HepG2 (cell line): ENCODE data around the gene ATL2.

Experiments used
- MAZ ChIP-seq, 2 experiments: sonication (generic) in 1 of 2; formaldehyde crosslinking in 1 of 2; IDR thresholded peaks; 2 replicates each; pipeline versions ENCODE4 v1.5.0 to v1.6.1; 2012 to 2020; ENCODE audit warnings: low read depth in 2 of 2, mild to moderate bottlenecking in 2 of 2, borderline replicate concordance in 1 of 2, improper control_type of control experiment in 1 of 2, low read length in 1 of 2, missing genetic modification reagents in 1 of 2, moderate library complexity in 1 of 2
- ZNF101 ChIP-seq: sonication (generic); formaldehyde crosslinking; IDR thresholded peaks from 2 replicates; pipeline ENCODE4 v1.4.0; 2020; ENCODE audit warnings: mild to moderate bottlenecking, low read depth, missing genetic modification reagents, borderline replicate concordance

DNA sequence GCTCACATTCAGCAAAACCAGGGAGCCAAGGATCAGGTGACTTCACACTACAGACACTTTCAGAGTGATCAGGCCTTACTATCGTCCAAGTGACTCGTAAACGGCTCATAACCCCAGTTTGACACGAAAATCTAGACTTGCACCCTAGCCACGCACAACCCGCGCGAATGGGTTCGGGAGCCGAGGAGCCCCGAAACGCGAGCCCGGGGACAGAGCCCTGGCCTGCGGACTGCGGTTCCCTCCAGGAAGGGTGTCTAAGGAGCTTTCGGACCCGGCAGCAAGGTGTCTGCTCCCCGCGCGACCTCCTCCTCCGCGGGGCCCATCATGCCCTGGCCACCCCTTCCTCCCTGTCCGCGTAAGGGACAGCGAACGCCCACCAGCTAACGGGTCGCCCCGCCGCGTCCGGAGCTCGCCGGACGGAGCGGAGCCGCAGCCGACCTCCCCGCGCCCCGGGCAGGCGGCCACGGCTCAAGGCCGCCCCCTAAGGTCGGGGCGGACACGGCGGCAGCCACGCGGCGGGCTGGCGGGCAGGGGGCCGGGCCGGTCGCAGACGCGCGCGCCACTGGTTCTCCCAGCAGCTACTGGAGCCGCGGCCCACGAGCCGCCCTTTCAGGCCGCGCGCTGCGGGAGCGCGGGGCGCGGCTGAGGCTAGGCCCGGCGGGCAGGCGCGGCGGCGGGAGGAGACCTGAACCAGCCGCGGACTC lies 575 bp downstream of the ATL2 start:
- TF ChIP-seq ZNF101 (CRISPR knock-in tag) (no peak), MAZ (IDR thresholded peaks at IDR 0.05; ENCODE audit: borderline replicate concordance, low read depth, low read length) (no peak), MAZ (CRISPR knock-in tag; IDR thresholded peaks at IDR 0.05; ENCODE audit: low read depth) (peak; percentile 84)
